Astrocyte (in vitro differentiated cells and primary cell): ENCODE results near the gene SYCP2. TPM values are rescaled to one million over a fixed set of nuclear protein-coding genes. Genes with fewer than 3 reads are reported as not detected.

ENCODE experiments used
- DNase-seq: peaks from one replicate; pipeline ENCODE4 v3.0.0-alpha.2; 2010; ENCODE audit warnings: low read depth
- FAIRE-seq: peaks from 2 replicates; lab custom pipeline; 2011; peaks lifted over from hg19 to GRCh38; lab: Jason Lieb, UNC
- H2AFZ ChIP-seq: 2 replicates; pipeline ENCODE4 v1.6.0; 2012; ENCODE audit warnings: low read depth, low read length, inconsistent platforms
- H3K27ac ChIP-seq: 2 replicates; pipeline ENCODE4 v1.5.1; 2011; ENCODE audit warnings: low read depth, low read length, inconsistent platforms
- H3K27me3 ChIP-seq: 2 replicates; pipeline ENCODE4 v1.6.0; 2011; ENCODE audit warnings: low read length, inconsistent platforms; ENCODE audit not compliant: insufficient read depth
- H3K36me3 ChIP-seq: 2 replicates; pipeline ENCODE4 v1.5.1; 2011; ENCODE audit warnings: low read length, inconsistent platforms; ENCODE audit not compliant: insufficient read depth
- H3K4me1 ChIP-seq: 2 replicates; pipeline ENCODE4 v1.5.1; 2011; ENCODE audit warnings: low read length, inconsistent platforms; ENCODE audit not compliant: insufficient read depth
- H3K4me2 ChIP-seq: 2 replicates; pipeline ENCODE4 v1.6.0; 2012; ENCODE audit warnings: low read length, inconsistent platforms
- H3K4me3 ChIP-seq: 2 replicates; pipeline ENCODE4 v1.5.1; 2011; ENCODE audit warnings: low read depth, mild to moderate bottlenecking, low read length, inconsistent platforms; ENCODE audit not compliant: insufficient read depth
- H3K79me2 ChIP-seq: 2 replicates; pipeline ENCODE4 v1.6.0; 2012; ENCODE audit warnings: mild to moderate bottlenecking, low read length, inconsistent platforms; ENCODE audit not compliant: insufficient read depth
- H3K9ac ChIP-seq: 2 replicates; pipeline ENCODE4 v1.6.0; 2012; ENCODE audit warnings: mild to moderate bottlenecking, low read length, inconsistent platforms
- H3K9me3 ChIP-seq: 2 replicates; pipeline ENCODE4 v1.5.1; 2012; ENCODE audit warnings: low read depth, mild to moderate bottlenecking, low read length, inconsistent platforms; ENCODE audit not compliant: insufficient read depth
- H4K20me1 ChIP-seq: 2 replicates; pipeline ENCODE4 v1.6.0; 2012; ENCODE audit warnings: low read length, inconsistent platforms; ENCODE audit not compliant: insufficient read depth
- H3K27ac Mint-ChIP-seq: one replicate; pipeline ENCODE4 v1.8.0; 2021; ENCODE audit warnings: mild to moderate bottlenecking, mixed read lengths; ENCODE audit not compliant: unreplicated experiment
- H3K27me3 Mint-ChIP-seq: one replicate; pipeline ENCODE4 v1.8.0; 2021; ENCODE audit warnings: low read depth, mixed read lengths; ENCODE audit not compliant: unreplicated experiment
- H3K36me3 Mint-ChIP-seq: one replicate; pipeline ENCODE4 v1.8.0; 2021; ENCODE audit warnings: low read depth, mixed read lengths; ENCODE audit not compliant: unreplicated experiment
- H3K4me1 Mint-ChIP-seq: one replicate; pipeline ENCODE4 v1.8.0; 2021; ENCODE audit warnings: low read depth, mixed read lengths; ENCODE audit not compliant: unreplicated experiment
- H3K4me3 Mint-ChIP-seq: one replicate; pipeline ENCODE4 v1.8.0; 2021; ENCODE audit warnings: mild to moderate bottlenecking, moderate library complexity, mixed read lengths; ENCODE audit not compliant: unreplicated experiment
- H3K9me3 Mint-ChIP-seq: one replicate; pipeline ENCODE4 v1.8.0; 2021; ENCODE audit warnings: mild to moderate bottlenecking, mixed read lengths; ENCODE audit not compliant: unreplicated experiment
- EZH2 ChIP-seq: IDR thresholded peaks from 2 replicates; pipeline ENCODE4 v1.6.1; 2012; ENCODE audit warnings: mild to moderate bottlenecking, low read length, inconsistent platforms; ENCODE audit not compliant: insufficient read depth
- total RNA-seq: library from RNA; stranded (reverse); gene quantifications from 2 replicates; pipeline ENCODE4 v1.2.1, GENCODE V29; 2021
- TF ChIP-seq, protein P1 (sequence below): IDR thresholded peaks from 2 replicates; pipeline ENCODE4 v1.5.1; 2011; ENCODE audit warnings: low read depth, mild to moderate bottlenecking, inconsistent platforms, low read length, moderate library complexity; ENCODE audit not compliant: insufficient read depth

Gene SYCP2
- total RNA-seq, 1 donor from 2014 or later, result 0.27 TPM

- Histone ChIP-seq H2AFZ (peak overlapping the region; percentile 23), H3K9ac (no peak overlapping the region), H3K4me1 (peaks cover 13% of the 10 kb centered on the region), H3K27ac (no peak overlapping the region), H3K4me3 (no peak overlapping the region), H3K4me2 (peak overlapping the region; percentile 71), H3K79me2 (no peaks in the 10 kb centered on the region), H4K20me1 (no peaks in the 10 kb centered on the region), H3K27me3 (peaks cover 18% of the 10 kb centered on the region), H3K9me3 (no peaks in the 10 kb centered on the region), H3K36me3 (no peaks in the 10 kb centered on the region)
- H3K27ac Mint-ChIP-seq, result no peak overlapping the region
- no peak overlapping the region for H3K4me3 Mint-ChIP-seq
- no peaks in the 10 kb centered on the region for H3K9me3 Mint-ChIP-seq
- no peak for TF ChIP-seq EZH2
- TF ChIP-seq, protein P1, sequence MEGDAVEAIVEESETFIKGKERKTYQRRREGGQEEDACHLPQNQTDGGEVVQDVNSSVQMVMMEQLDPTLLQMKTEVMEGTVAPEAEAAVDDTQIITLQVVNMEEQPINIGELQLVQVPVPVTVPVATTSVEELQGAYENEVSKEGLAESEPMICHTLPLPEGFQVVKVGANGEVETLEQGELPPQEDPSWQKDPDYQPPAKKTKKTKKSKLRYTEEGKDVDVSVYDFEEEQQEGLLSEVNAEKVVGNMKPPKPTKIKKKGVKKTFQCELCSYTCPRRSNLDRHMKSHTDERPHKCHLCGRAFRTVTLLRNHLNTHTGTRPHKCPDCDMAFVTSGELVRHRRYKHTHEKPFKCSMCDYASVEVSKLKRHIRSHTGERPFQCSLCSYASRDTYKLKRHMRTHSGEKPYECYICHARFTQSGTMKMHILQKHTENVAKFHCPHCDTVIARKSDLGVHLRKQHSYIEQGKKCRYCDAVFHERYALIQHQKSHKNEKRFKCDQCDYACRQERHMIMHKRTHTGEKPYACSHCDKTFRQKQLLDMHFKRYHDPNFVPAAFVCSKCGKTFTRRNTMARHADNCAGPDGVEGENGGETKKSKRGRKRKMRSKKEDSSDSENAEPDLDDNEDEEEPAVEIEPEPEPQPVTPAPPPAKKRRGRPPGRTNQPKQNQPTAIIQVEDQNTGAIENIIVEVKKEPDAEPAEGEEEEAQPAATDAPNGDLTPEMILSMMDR, result no peak
- FAIRE-seq (no peak), DNase-seq (peak; percentile 26)
- no peaks in the 10 kb centered on the region for H3K36me3 Mint-ChIP-seq
- peaks cover 15% of the 10 kb centered on the region for H3K27me3 Mint-ChIP-seq
- peaks cover 27% of the 10 kb centered on the region for H3K4me1 Mint-ChIP-seq
These were observed 97.7 kb downstream of the SYCP2 start for GRCh38 chr20:59835448-59836395.

DNA sequence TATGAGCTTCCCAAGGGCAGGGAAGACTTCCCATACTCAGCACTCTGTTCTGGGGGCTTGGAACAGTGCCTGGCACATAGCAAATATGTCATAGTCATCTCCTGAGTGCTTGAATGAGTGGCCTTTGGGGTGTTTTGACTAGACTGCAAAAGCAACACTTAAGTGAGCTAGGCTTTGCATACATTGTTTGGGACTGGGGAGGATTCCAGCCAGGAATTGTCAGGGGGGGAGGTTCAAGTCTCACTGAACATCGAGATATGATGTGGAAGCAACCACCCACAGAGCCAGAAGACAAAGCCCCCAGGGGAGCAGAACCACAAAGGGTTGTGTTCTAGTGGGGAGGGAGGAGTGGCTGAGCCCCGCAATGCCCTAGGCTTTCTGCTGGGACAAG lies 98.4 kb downstream of the SYCP2 start:
- H3K27ac ChIP-seq, result no peak overlapping the region
- peak overlapping the region; percentile 71 for H3K4me2 ChIP-seq
- no peak overlapping the region for H3K4me3 Mint-ChIP-seq
- TF ChIP-seq EZH2, result no peak
- TF ChIP-seq, protein P1, result no peak
- no peaks in the 10 kb centered on the region for H3K9me3 ChIP-seq
- H3K36me3 Mint-ChIP-seq, result no peaks in the 10 kb centered on the region
- no peak overlapping the region for H2AFZ ChIP-seq
- no peaks in the 10 kb centered on the region for H4K20me1 ChIP-seq
- H3K79me2 ChIP-seq, result no peaks in the 10 kb centered on the region
- H3K9me3 Mint-ChIP-seq, result peaks cover 2% of the 10 kb centered on the region
- no peak overlapping the region for H3K9ac ChIP-seq
- no peaks in the 10 kb centered on the region for H3K36me3 ChIP-seq
- peaks cover 18% of the 10 kb centered on the region for H3K27me3 ChIP-seq
- H3K4me1 Mint-ChIP-seq, result peaks cover 27% of the 10 kb centered on the region
- DNase-seq (no peak), FAIRE-seq (no peak)
- no peak overlapping the region for H3K4me3 ChIP-seq
- H3K4me1 ChIP-seq, result peaks cover 13% of the 10 kb centered on the region
- peaks cover 15% of the 10 kb centered on the region for H3K27me3 Mint-ChIP-seq
- H3K27ac Mint-ChIP-seq, result no peak overlapping the region
